HUDEP-2 (cell line): ENCODE measurements around the gene CSF1.

Source experiments
- DNase-seq, 76 experiments: peaks; one replicate each; lab custom pipeline; 2025; ENCODE audit not compliant: unreplicated experiment in 76 of 76; lab: John Stamatoyannopoulos, UW

The CSF1 gene

DNA sequence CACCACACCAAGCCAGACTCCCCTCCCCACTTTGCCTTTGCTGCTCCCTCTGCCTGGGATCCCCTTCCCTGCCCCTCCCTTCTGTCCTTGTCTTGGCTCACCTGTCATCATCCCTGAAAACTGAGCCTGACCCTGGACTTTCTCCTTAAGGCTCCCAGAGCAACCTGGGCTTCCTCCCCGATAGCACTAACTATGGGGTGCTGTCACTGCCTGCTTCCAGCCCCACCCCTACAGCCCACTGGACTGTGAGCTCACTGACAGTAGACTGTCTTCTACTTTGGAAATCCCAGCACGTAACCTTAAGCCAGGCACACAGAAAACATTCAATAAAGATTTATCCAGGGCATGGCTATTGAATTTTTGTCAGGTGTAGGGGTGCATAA lies 9.5 kb upstream of the CSF1 start:
- DNase-seq = no peak

- DNase-seq = peak in 68 of 76 experiments; percentile 3 to 80 (median 52)
These were observed 9.0 kb upstream of the CSF1 start for GRCh38 chr1:109901524-109902145.

DNA sequence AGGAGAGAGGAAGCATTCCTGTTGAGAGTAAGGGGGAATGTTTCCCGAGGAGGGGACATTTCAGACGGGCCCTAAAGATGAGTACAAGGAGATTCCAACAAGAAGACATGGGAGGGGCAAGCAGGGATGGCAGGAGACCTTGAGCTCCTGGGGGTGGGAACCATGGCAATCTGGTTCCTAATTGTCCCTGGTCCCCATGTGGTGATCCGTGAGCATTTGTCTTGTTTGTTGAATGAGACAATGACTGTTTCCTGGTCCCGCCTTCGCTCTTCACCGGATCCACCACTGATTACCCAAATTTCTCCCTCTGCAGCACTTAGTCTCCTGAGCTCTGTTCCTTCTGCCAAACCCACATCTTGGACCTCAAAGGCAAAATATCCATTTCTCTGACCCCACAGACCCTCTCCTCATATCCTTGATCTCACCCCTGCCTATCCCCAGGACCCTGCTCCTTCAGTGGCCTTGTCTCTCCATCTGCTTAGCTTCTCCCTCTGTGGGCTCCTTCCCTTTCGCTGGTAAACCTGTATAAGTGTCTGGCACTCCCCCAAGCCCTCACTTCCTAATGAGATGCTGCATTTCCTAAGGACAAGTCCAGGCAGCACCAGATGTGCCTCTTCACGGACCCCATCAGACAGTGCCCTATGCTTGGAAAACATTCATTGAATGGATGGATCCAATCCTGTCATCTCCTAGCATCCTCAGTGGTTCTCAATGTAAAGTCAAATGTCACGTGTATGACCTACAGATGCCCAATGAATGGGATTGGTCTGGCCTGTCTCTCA lies 8.3 kb upstream of the CSF1 start:
- no peak for DNase-seq

- no peak for DNase-seq
These were observed 7.2 kb upstream of the CSF1 start for GRCh38 chr1:109903376-109903930.

- DNase-seq = no peak
These were observed 6.4 kb upstream of the CSF1 start for GRCh38 chr1:109904105-109904817.

DNA sequence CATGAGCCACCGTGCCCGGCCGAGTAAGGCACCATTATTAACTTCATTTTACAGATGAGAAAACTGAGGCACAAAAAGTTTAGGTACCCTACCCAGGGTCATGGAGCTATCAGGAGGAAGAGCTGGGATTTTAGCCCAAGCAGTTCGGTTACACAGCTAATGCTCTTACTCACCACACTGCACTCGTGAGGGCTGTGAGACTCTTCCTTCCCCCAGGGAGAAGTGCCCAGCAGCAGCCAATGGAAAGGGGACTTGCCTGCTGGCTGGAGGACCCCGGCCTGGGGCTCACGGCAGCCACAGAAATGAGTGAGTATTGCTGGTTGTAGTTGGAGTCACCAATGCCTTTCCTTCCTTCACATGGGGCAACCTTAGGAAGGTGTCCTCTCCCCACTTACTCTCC lies 5.2 kb upstream of the CSF1 start:
- no peak for DNase-seq

DNA sequence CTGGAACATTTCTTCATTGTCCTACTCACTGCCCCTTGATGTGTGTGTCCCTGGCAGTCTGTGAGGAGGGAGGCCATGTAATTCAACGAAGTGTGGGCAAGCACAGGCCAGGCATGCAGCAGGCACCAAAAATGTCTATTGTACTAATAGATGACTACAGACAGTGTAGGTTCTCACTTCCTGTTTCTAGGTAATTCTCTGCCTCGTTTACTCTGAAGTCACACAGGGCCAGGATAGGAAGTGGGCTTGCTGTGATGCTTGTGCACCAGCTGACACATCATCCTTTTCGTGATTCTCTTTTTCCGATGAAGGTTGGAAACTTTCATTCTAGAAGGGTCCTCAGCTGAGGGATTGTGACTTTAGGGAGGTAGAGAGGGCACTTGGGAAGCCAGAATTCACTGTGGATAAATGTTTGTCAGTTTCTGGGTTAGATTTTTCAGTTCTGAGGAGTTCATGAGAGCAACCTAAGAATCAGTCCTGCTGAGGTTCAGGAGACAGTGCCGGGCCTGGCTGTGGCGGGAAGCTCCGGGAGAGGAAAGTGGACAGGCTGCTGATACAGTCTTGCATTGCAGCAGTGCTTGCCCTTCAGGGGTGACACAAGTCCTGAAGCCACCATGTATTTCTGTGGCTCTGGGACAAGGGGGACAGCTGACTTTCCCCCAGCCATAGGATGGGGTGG lies 4.3 kb upstream of the CSF1 start:
- DNase-seq = no peak

- DNase-seq = no peak
These were observed 3.8 kb upstream of the CSF1 start for GRCh38 chr1:109906839-109907180.

DNA sequence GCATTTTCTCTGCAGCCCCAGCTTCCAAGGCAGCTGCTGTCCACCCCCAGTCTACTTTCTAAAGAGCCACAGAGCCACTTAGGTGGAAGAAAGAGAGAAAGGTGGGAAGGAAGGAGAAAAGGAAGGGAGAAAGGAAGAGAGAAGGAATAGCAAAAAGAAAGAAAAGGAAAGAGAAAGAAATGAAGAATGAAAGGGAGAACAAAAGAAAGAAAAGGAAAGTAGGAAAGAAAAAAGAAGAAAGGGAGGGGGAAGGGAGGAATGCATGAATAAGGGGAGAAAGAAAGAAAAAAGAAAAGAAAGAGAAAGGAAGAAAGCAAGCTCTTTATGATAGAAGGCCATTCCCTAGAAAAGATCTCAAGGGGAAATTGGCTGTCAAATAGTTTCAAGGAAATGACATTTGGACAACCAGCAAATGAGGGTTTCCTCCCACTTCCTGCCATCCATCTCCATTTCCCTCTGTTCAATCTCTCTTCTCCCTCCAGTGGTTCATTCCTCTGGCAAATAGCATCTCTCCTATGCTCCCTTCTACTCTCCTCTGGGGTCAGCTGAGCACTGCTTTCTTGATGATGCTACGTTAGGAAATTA lies 3.4 kb upstream of the CSF1 start:
- DNase-seq = no peak

DNA sequence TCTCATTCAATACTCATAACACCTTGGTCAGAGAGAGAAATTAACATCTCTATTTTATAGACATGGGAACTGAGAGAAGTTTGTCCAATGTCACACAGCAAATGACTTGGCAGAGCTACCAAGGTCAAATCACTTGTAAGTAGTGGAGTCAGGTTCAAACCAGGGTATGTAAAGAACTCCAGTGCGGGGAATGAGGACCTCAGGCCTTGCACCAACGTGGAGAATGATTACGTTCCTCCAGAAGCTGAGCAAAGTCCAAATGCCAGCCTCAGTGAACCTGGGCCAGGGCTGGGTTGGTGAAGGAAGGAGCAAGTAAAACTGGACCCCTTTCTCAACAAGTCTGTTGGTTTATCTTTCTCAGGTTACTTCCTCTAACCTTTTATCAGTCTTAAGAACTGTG lies 1.8 kb upstream of the CSF1 start:
- DNase-seq = no peak

GRCh38 chr1:109909561-109909960 lies 1.1 kb upstream of the CSF1 start:
- DNase-seq = no peak

DNA sequence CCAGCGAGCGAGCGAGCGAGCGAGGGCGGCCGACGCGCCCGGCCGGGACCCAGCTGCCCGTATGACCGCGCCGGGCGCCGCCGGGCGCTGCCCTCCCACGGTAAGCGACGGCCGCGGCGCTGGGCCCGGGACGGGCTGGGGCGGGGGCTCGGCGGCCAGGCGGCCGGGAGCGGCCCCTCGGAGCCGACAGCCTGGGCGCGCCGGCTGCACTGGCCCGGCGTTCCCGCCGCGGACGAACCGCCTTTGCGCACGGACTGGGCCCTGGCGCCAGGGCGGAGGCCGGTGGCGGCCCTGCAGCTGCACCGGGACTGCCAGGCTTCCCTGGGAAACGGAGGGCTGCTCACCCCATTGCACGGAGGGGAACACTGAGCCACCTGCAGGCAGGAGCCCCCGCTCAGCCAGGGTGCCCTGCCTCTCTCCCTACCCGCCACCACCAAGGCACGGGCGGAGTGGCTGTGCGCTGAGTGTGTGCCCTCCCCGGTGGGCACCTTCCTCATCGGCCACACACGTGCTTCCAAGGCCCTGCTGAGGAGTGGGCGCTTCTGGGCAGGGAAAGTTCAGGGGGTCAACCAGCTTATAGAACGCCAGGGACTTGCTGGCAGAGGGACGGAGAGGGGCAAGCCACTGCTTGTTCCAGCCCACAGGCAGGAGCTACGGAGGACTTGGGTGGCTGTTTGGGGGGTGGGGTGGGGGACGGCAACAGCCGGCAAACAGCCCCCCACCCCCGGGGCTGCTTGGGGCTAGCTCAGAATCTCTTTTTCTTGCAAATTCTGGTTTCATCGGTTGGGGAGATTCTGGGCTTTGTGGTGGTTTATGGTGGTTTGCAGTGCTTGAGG lies 532 bp downstream of the CSF1 start:
- DNase-seq = no peak

DNA sequence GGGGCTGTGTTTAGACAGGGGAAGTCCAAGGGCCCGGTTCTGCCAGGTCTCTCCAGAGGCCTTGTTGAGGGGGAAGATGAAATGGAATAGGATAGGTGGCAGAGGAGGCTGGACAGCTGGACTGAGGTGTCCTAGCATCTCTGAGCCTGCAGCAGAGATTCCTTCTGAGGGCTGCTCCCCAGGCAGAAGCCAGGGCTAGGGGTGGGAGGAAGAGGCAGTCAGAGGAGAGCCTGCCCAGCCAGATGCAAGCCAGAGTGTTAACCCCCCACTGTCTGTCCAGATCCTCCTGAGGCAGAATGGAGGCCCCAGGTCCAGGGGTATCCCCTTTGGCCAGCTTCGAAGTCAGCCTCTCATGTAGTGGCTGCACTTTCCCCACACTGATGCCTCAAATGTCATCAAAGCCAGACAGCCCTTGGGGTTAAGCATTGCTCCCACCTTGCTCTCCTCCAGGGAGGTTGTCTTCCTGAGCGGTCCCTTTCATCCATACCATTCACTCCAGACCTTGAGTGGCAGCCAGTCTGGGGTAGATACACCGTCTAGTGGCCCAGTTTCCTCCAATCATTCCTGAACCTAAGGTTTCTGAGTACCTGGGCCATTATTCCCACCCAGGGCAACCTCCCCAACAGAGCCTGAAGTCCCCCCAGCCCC lies 1.7 kb downstream of the CSF1 start:
- DNase-seq = no peak

GRCh38 chr1:109912873-109913272 lies 2.2 kb downstream of the CSF1 start:
- peak in 3 of 76 experiments; percentile 6 to 29 (median 10) for DNase-seq

DNA sequence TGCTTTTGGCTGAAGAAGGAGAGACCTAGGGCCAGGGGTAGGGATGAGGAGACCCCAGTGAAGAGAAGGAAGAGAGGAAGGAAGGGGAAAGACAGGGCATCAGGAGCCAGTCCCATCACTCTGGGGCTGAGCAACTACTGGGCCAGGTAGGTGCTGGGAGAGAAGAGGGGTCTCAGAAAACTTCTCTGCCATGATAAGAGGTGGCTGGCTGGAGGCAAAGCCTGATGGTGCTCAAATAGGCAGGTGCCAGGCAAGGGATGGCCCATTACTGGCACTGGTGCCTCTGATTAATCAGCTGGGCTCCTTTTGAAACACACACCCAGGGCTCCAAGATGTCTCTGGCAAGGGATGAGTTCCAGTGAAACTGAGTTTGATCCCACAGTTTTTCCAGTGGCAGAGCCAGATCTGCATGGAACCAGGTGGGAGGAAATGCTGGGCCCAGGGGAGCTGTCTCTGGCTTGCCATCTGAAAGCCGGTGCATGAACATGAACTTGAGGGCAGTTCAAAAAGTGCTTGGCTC lies 2.8 kb downstream of the CSF1 start:
- DNase-seq = no peak

- no peak for DNase-seq
These were observed 4.1 kb downstream of the CSF1 start for GRCh38 chr1:109914587-109915240.

- DNase-seq = no peak
These were observed 6.6 kb downstream of the CSF1 start for GRCh38 chr1:109917051-109917767.
